HG02571 (cell line): Measurements from ENCODE around the gene MAX.

Experiments
- ATAC-seq: cut with Tn5 transposase; IDR thresholded peaks from one replicate; pipeline ENCODE4 v1.9.1; 2021; ENCODE audit warnings: mild to moderate bottlenecking, moderate library complexity; ENCODE audit not compliant: unreplicated experiment

Gene MAX, protein sequence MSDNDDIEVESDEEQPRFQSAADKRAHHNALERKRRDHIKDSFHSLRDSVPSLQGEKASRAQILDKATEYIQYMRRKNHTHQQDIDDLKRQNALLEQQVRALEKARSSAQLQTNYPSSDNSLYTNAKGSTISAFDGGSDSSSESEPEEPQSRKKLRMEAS

GRCh38 chr14:65102441-65103149, at the start of gene MAX:
Gene MAX, minus strand, starts transcription at chr14:65102517. Its CDS starts 178 bp downstream, at chr14:65102339.
- peak; percentile 90 for ATAC-seq

DNA sequence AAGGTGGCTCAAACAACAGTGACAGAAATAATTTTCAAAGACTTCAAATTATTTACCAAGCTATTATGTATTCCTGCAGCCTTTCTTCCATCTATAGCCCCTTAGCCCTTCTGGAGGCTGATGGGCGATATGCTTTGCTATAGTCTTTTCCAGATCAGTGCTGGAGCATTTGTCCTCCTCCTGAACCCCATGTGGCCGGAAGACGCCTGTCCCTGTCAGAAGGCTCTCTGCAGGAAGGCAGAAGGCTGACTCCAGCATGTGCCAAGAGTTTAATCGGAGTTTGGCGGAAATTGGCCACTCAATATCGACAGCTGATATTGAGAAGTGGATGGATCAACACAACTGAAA, 49.3 kb upstream of the MAX start:
- no peak for ATAC-seq

GRCh38 chr14:65150898-65151608, 48.7 kb upstream of the MAX start:
- no peak for ATAC-seq

DNA sequence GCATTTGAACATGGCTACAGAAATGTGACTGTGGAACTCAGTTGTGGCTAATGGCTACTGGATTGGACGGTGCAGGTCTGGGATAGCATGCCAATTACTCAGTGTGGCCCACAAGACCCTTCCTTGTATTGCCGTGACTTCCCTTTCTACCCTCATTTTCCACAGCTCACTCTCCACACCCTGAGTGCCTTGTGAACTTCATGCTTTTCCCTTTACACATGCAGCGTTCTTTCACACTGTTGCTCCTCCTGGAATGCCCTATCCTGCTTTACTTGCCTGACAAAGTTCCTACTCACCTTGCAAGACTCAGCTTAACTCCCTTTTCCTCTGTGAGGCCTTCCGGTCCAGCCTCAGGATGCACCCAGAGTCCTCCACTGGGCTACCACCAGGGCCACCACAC, 46.8 kb upstream of the MAX start:
- ATAC-seq = no peak

GRCh38 chr14:65144170-65144569, 41.9 kb upstream of the MAX start:
- no peak for ATAC-seq

DNA sequence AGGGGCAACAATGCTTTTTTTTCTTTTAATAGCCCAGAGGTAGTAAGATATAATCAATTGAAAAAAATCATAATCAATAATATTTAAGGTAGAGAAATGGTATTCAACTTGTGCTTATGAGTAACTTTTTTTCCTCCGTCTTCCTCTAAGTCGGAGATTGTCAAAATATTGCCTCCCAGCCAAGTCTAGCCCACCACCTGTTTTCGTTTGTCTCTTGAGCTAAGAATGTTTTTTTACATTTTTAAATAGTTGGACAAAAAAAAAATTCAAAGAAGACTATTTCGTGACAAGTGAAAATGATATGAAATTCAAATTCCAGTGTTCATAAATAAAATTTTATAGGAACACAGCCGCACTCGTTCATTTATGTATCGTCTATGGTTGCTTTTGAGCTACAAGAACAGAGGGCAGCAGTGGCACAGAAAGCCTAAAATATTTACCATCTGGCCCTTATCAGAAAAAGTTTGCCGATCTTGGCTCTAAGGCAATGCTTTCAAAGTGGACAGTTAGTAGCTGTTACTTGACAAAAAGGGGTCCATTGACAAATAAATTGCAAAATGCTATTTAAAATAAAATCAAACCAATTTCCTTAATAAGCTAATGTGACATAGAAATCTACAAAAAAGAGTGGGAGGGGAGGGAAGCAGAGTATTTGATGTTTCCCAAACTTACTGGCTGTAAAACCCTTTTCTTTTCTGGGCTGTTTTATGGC, 40.8 kb upstream of the MAX start:
- ATAC-seq = no peak

DNA sequence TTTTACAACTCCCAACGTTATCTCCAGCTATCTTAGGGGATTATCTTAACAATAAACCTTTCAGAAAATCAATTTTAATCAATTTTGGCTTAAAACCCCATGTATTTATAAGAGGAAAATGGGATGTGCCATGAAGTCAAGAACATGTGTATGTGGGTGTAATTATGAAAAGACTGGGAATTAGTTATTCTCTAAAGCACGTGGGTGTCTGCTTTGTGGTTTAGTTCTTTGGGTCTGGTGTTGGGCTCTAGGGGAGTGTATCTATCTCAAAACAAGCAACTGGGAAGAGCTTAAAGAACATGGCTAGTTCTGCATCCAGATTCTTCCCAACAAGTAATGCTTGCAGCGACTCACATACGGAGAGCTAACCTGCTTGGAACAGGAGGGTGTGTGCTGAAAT, 40.1 kb upstream of the MAX start:
- ATAC-seq = no peak

- no peak for ATAC-seq
Observed at GRCh38 chr14:65141523-65141922, 39.2 kb upstream of the MAX start.

DNA sequence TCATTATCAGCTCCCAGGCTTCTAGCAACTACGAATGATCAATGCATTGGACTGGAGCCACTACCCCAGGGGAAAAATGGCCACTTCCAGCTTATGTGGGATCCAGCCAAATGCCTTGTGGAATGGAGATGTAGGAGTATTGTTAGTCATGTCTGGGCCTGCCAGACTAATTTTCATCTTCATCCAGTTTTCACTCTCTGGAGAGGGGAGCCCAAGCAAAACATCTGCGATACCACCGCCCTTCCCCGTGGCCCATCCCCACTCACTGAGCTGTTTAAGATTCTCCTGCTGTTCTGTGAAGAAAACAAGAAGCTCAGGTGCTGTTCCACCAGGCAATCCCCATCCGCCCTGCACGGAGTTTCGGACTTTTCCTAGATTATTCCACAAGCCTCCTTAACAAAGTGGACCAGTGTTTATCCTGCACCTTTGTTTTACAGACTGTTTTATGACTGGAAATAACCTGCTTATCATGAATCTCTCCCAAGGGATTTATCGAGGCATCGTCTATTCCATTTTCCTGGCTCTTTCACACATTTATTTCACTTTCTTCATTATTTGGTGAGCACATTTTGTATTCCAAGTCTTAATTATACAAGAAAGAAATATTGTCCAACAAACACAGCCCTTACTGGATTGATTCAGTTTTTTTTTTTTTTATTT, 35.5 kb upstream of the MAX start:
- ATAC-seq = no peak

GRCh38 chr14:65134651-65135579, 32.6 kb upstream of the MAX start:
- no peak for ATAC-seq

- no peak for ATAC-seq
Observed at GRCh38 chr14:65132855-65133254, 30.5 kb upstream of the MAX start.

GRCh38 chr14:65131301-65131701, 29.0 kb upstream of the MAX start:
- ATAC-seq = no peak

DNA sequence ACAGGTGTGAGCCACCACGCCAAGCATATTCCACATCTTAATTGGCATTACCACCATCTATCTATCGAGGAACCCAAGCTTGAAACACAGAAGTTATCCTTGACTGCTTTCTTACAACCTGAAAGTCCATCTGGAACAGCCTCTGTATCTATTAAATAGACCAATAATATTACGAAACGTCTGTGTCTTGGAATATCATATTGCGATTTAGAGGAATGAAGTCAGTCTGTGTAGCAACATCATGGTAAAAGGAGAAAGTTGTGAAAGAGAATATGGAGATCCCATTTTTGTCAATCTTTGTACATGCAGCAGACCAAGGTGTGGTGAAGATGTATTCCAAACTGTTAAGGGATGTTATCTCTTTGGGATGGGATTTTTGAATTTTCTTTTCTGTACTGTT, 25.8 kb upstream of the MAX start:
- no peak for ATAC-seq

DNA sequence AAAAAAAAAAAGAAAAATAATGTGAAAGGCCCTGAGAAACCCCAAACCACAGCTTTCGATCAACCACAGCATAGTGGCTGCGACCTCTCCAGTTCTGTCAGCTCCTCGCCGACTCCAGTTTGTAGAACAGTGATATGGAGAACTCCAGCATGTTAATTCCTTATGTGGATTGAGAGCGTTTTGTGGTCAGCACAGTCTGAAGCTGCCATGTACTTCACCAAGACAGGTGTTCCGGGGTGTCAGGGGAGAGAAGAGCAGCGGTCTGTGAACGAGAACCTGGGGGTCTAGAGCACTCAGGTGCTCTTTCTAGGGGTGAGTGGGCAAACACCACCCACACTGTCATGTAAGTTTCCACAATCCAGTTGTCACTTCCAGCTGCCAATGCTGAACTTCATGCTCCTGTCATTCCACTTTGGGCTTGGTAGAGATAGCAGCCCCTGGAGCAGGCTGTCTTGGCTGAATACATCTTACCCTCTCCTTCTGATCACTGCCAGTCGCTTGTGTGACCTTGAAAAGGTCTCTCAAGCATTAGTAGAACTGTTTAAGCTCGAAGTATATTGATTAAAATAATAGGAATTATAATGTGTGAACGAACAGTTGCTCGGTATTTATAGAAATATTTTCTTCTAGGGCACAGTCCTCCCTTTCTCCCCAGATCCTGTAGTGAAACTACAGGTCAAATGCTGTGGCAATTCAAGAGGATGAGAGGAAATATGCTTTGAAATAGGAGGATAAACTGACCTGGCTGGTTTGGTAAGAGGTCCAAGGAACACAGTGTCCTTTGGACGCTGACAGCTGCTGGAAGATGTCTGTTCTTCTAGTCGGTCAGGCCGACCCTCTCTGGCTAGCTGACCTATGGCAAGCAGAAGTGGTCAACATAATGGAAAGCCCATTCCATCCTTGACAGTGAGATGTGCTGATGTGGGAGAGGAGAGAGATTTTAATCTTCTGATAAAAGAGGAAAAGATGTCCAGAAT, 15.7 kb upstream of the MAX start:
- no peak for ATAC-seq

GRCh38 chr14:65115615-65116014, 13.3 kb upstream of the MAX start:
- ATAC-seq = no peak

DNA sequence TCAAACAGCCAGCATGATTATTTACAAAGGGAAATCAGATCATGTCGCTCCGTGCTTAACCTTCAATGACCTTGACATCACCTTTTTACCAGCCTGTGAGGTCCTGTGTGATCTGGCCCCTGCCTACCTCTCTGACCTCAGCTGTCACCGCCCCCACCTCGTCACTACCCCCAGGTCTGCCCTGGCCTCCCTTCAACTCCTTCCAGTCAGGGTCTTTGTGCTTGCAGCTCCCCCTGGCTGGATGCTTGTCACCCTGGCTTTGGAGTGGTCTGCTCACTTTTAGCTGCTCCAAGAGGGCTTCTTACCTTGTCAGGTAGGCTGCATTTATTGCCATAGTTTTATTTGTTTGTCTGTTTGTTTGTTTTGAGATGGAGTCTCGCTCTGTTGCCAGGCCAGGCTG, 8.2 kb upstream of the MAX start:
- no peak for ATAC-seq

DNA sequence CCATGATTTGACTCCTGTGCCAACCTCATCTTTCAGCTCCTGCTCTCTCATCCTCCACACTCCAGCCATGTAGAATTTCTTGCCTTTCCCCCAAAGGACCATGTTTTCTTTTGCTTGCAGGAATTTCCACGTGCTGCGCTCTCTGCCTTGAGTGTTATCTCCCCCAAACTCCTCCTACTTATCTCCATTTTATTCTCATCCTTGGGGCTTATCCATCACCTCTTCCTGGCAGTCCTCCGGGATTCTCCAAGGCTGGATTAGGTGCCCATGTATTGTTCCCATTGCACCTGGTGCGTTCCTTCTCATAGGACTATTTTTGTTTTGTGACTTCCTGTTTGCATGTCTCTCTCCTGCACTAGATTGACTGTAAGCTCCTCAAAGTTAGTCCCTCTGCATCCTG, 7.0 kb upstream of the MAX start:
- no peak for ATAC-seq

GRCh38 chr14:65107200-65107599, 4.9 kb upstream of the MAX start:
- no peak for ATAC-seq

DNA sequence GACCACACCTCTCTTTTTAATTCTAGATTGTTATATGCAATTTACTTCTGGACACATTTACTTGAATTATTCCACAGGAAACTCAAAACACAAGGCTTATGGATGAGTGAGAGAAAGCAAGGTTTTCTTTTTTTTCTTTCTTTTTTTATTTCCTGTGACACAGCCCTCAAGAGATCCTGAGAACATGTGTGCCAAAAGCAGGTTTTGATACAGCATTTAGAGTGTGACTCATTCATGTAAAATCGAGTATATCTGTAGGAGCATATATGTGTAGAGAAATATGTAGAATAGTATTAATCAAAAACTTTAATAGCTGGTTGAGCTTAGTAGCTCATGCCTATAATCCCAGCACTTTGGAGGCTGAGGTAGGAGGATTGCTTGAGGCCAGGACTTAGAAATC, 4.4 kb upstream of the MAX start:
- no peak for ATAC-seq
